Esophagus (tissue), 2 donors: ENCODE data around the gene TREH. TPM values are rescaled to one million over a fixed set of nuclear protein-coding genes. Genes with fewer than 3 reads are reported as not detected.
"Not testable (repeated sequence)": the region's sequence is repeated elsewhere in the genome, so short reads cannot be mapped to it uniquely, and the experiment has no call there.

Experiments used
- H3K27ac ChIP-seq, 2 donors: one replicate each; pipeline ENCODE4 v1.5.1; 2013; ENCODE audit warnings: low read depth in 2 of 2, mild to moderate bottlenecking in 2 of 2, inconsistent platforms in 1 of 2, low read length in 1 of 2, moderate library complexity in 1 of 2
- H3K27me3 ChIP-seq, 2 donors: one replicate each; pipeline ENCODE4 v1.6.1; 2013; ENCODE audit warnings: low read length in 2 of 2, control low read depth in 1 of 2, mild to moderate bottlenecking in 1 of 2; ENCODE audit not compliant: insufficient read depth in 2 of 2, control insufficient read depth in 1 of 2
- H3K36me3 ChIP-seq, 2 donors: one replicate each; pipeline ENCODE4 v1.6.1; 2013; ENCODE audit warnings: low read length in 1 of 2; ENCODE audit not compliant: control insufficient read depth in 2 of 2, insufficient read depth in 2 of 2
- H3K4me1 ChIP-seq, 2 donors: one replicate each; pipeline ENCODE4 v1.6.1; 2013; ENCODE audit warnings: low read length in 1 of 2; ENCODE audit not compliant: control insufficient read depth in 2 of 2, insufficient read depth in 2 of 2
- H3K4me3 ChIP-seq, 2 donors: one replicate each; pipeline ENCODE4 v1.5.1; 2013; ENCODE audit warnings: low read length in 2 of 2, mild to moderate bottlenecking in 2 of 2, low read depth in 1 of 2, moderate library complexity in 1 of 2
- H3K9me3 ChIP-seq, 2 donors: one replicate each; pipeline ENCODE4 v1.6.1; 2013; ENCODE audit warnings: mild to moderate bottlenecking in 2 of 2, low read depth in 1 of 2, low read length in 1 of 2, moderate library complexity in 1 of 2; ENCODE audit not compliant: control insufficient read depth in 2 of 2, insufficient read depth in 1 of 2
- WGBS, 2 donors: extraction: QIAGEN DNeasy Blood & Tissue Kit; methylation state at CpG; one replicate each; pipeline ENCODE4 v1.1.7; 2013; 5-methylcytosine and 5-hydroxymethylcytosine counted together
- polyA plus RNA-seq, 2 donors: library from polyadenylated mRNA; stranded (reverse); fragments of 200-250 nt; gene quantifications; one replicate each; pipeline ENCODE4 v1.2.3, GENCODE V29; 2013
- donor health status: healthy with polysubstance abuse.
- donor health status: Bipolar disorder and iron deficiency.

The TREH gene
- polyA plus RNA-seq, 2 donors: 0.54 to 5.8 TPM

DNA sequence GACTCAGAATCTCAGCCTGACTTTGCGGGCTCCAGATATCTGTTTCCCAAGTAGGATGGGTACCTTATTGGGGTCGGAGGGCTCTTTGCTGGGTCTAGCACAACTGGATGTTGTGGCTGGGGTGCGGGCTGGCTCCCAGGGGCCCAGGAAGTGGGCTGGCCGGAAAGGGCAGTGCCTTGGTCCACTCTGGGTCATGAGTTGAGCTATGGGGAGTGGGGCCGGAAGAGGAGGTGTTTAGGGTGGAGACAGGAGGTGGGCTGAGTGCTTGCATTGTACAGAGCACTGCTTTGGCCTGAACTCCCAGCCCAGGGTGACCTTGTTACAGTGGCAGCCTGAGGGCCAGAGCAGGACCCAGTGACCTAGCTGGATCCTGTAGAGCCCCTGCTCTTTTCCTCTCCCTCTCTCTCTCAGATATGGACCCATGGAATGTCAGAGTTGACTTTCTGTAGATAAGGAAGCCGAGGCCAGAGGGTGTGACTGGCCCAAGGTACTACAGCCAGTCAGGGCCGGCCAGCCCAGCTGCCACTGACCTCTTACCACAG, 58.9 kb downstream of the TREH start:
- H3K9me3 ChIP-seq: no peaks in the 10 kb centered on the region
- no peak overlapping the region for H3K4me3 ChIP-seq
- no peaks in the 10 kb centered on the region for H3K27me3 ChIP-seq
- WGBS, 2 donors: 55 to 56% methylated on average over 7 of the region's 7 CpGs
- peaks cover 2 to 3% of the 10 kb centered on the region in 2 donors for H3K36me3 ChIP-seq
- H3K4me1 ChIP-seq: peaks cover 7 to 30% of the 10 kb centered on the region in 2 donors
- H3K27ac ChIP-seq: peak overlapping the region; percentile 68 to 82

DNA sequence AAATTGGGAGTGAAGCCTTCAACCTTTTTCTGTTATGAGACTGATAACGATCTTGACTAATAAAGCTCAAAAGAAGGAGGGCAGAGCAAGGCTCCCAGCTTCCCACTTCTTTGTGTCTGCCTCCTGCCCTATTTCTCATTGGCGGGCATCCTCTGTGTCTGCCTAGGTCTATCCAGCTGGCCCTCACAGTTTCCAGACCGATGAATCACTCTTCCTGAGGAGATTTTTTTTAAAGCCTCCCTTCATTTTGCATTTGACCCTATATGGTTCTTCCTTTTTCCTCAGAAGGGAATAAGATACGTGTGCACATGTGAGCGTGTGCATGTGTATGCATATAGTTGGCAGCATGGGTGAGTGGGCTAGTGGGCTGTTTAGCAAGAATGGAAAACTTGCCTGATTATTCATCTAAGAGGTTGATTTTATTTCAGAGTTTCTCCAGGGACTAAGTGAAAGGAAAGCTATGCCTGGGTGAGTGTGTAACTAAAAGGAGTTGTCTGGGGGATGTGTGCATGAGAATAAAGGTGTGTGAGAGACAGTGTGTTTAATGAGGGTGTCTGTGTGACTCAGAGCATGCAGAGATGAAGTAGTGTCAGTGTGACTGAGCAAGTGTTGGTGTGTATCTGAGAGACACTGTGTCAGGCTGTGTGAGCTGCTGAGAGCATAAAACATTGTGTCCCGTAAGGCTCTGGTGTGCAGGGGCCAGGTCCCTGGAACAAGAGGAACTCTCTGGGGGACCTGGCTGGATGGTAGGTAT, 59.8 kb downstream of the TREH start:
- H3K36me3 ChIP-seq: peaks cover 2 to 3% of the 10 kb centered on the region in 2 donors
- no peaks in the 10 kb centered on the region for H3K9me3 ChIP-seq
- no peaks in the 10 kb centered on the region for H3K27me3 ChIP-seq
- H3K4me1 ChIP-seq: peaks cover 2 to 24% of the 10 kb centered on the region in 2 donors
- H3K4me3 ChIP-seq: no peak overlapping the region
- WGBS, 2 donors: 27 to 46% methylated on average over 6 of the region's 6 CpGs
- peak overlapping the region; percentile 32 to 63 for H3K27ac ChIP-seq

DNA sequence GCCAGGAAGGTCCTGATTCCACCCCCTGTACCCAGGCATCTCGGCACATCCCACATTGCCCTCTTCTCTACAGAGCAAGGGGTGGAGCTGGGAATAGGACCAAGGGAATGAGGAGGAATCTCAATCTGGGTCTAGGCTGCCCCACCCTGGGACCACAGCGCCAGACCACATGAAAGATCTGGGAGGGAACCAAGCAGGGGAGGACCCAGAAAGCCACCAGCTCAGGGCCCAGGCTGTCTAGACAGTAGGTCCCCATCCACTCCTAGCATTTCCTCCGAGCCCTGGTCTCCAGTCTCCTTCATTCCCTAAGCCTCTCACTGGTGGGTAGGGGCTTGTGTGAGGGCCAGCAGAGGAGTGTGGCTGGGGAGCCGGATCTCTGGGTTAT, 60.5 kb downstream of the TREH start:
- H3K4me1 ChIP-seq: peaks cover 2 to 24% of the 10 kb centered on the region in 2 donors
- H3K9me3 ChIP-seq: no peaks in the 10 kb centered on the region
- H3K27me3 ChIP-seq: no peaks in the 10 kb centered on the region
- peak overlapping the region; percentile 32 to 42 for H3K27ac ChIP-seq
- H3K4me3 ChIP-seq: no peak overlapping the region
- WGBS, 2 donors: 36 to 44% methylated on average over 4 of the region's 4 CpGs
- H3K36me3 ChIP-seq: peaks cover 2 to 3% of the 10 kb centered on the region in 2 donors

GRCh38 chr11:118618115-118618990, 61.1 kb downstream of the TREH start:
- Histone ChIP-seq H3K4me1 (peaks cover 2 to 24% of the 10 kb centered on the region in 2 donors), H3K27ac (peak overlapping the region; percentile 32 to 50)
- WGBS, 2 donors: 41 to 54% methylated on average over 11 of the region's 11 CpGs

GRCh38 chr11:118615976-118616371, 63.5 kb downstream of the TREH start:
- 83 to 90% methylated on average over 5 of the region's 5 CpGs for WGBS, 2 donors
- H3K27me3 ChIP-seq: no peaks in the 10 kb centered on the region
- H3K9me3 ChIP-seq: no peaks in the 10 kb centered on the region
- H3K27ac ChIP-seq: peak overlapping the region in 1 of 2 donors; percentile 35
- no peak overlapping the region for H3K4me3 ChIP-seq
- peaks cover 0 to 15% of the 10 kb centered on the region in 2 donors for H3K4me1 ChIP-seq
- peaks cover 2 to 3% of the 10 kb centered on the region in 2 donors for H3K36me3 ChIP-seq

More at GRCh38 chr11:118618115-118618990, 61.1 kb downstream of the TREH start:
- Histone ChIP-seq H3K9me3 (no peaks in the 10 kb centered on the region), H3K4me3 (no peak overlapping the region), H3K27me3 (no peaks in the 10 kb centered on the region), H3K36me3 (peaks cover 2 to 3% of the 10 kb centered on the region in 2 donors)

- Histone ChIP-seq H3K4me3 (no peak overlapping the region), H3K9me3 (no peaks in the 10 kb centered on the region), H3K4me1 (peaks cover 0 to 13% of the 10 kb centered on the region in 2 donors), H3K27ac (no peak overlapping the region), H3K27me3 (no peaks in the 10 kb centered on the region), H3K36me3 (peaks cover 2 to 3% of the 10 kb centered on the region in 2 donors)
- 88 to 91% methylated on average over 6 of the region's 6 CpGs for WGBS, 2 donors
Measured at GRCh38 chr11:118615282-118615975, 64.0 kb downstream of the TREH start.

DNA sequence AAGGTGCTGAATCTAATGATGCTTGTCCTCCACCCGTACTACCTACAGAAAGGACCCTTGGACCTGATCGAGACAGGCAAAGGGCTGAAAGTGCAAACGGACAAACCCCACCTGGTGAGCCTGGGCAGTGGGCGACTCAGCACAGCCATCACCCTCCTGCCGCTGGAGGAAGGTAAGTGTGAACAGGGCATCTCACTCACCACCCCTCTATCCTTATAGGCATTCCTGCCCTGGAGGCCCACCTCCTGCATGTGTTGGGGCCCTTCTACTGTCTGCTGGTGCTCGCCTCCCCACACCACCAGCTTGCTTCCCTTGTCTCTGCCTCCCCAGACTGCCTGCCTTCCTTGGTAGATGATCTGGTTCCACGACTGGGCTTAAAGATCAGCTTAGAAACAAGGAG, 64.9 kb downstream of the TREH start:
- H3K4me1 ChIP-seq: peaks cover 0 to 11% of the 10 kb centered on the region in 2 donors
- H3K27ac ChIP-seq: no peak overlapping the region
- H3K36me3 ChIP-seq: peaks cover 2 to 3% of the 10 kb centered on the region in 2 donors
- H3K27me3 ChIP-seq: no peaks in the 10 kb centered on the region
- 83 to 89% methylated on average over 7 of the region's 7 CpGs for WGBS, 2 donors
- no peaks in the 10 kb centered on the region for H3K9me3 ChIP-seq
- no peak overlapping the region for H3K4me3 ChIP-seq

DNA sequence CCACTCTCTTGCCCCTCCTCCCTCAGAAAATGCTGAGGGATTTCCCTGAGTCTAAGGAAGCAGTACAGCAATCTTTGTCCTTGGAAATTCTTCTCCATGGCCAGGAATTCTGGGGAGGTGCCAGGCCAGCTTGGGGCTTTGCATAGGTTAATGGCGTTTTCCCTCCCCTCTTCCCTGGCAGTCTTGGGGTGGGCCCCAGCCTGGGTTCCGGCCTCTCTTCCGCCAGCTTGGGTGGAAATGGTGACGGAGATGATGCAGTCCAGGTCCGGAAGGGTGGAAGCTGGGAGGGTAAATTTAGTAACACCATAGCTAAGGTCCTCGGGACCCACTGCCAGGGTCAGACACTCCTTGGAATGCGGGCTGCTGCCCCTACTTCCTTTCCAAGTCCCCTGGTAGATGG, 67.1 kb downstream of the TREH start:
- Histone ChIP-seq H3K27me3 (no peaks in the 10 kb centered on the region), H3K9me3 (peaks cover 0 to 4% of the 10 kb centered on the region in 2 donors), H3K27ac (peak overlapping the region; percentile 23 to 51), H3K4me3 (no peak overlapping the region), H3K4me1 (peaks cover 2 to 12% of the 10 kb centered on the region in 2 donors), H3K36me3 (peaks cover 2 to 3% of the 10 kb centered on the region in 2 donors)
- WGBS, 2 donors: 67 to 68% methylated on average over 7 of the region's 7 CpGs

DNA sequence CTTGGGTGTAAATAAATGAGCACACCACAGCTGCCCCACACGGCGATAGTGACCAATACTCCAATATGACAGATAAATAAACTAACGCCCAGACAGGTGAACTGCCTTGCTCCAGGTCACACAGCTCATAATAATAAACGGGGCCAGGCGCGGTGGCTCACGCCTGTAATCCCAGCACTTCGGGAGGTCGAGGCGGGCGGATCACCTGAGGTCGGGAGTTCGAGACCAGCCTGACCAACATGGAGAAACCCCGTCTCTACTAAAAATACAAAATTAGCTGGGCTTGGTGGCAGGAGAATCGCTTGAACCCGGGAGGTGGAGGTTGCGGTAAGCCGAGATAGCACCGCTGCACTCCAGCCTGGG, 68.0 kb downstream of the TREH start:
- not testable (repeated sequence) for H3K4me3 ChIP-seq, H3K27me3 ChIP-seq, H3K36me3 ChIP-seq, H3K27ac ChIP-seq, H3K9me3 ChIP-seq
- 67 to 72% methylated on average over 19 of the region's 19 CpGs for WGBS, 2 donors
- peaks cover 2 to 12% of the 10 kb centered on the region in 2 donors for H3K4me1 ChIP-seq
